ENCODE data around the gene RNF121. TPM values are rescaled to one million over a fixed set of nuclear protein-coding genes. Genes with fewer than 3 reads are reported as not detected.

RNF121 gene
- total RNA-seq, 2 experiments from 2014 or later = 24.6 to 28.1 TPM

DNA sequence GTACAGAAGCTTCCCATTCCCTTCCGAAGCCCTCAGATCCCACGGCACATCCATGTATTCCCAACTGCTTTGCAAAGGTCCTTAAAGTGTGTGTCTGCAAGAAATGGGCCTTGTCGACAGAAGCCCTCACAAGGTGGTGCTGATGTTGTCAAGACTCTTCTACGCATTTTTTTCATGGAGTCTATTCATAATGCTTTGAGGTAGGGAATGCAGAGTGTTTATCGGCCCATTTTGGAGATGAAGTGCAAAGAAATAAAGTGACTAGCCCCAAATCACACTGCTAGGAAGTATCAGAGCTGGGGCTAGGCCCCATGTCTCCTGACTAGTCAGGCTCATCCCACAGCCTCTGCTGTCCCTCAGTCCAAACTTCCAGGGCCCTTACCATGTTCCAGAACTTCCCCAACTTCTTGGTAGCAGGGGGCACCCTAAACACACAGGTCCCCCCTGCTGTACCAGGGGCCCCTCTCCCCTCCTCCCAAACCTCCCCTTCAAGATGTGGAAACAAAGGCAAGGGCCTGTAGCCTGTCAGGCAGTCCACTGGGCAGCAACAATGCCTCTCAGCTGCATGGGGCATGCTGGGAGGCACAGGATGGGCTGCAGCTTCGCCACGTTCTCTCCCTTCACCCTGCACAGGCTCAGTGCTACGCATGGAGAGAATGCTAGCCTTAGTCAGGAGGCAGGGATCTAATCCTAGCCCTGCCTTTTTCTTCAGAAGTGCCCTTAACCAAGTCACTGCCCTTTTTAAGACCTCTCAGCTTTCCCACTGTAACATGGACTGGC is 77.7 kb downstream of the RNF121 start:
- Histone ChIP-seq H3K9me3 (ENCODE audit: low read length) (no peaks in the 10 kb centered on the region), H4K20me1 (ENCODE audit: insufficient read depth, low read length) (no peaks in the 10 kb centered on the region), H3K4me3 (ENCODE audit: low read depth, low read length, poor library complexity, severe bottlenecking) (no peak overlapping the region), H2AFZ (ENCODE audit: low read length) (no peak overlapping the region), H3K36me3 (ENCODE audit: insufficient read depth, low read length) (peaks cover 88% of the 10 kb centered on the region), H3K9me2 (ENCODE audit: insufficient read depth, low read length) (no peaks in the 10 kb centered on the region), H3K4me2 (ENCODE audit: low read length) (no peak overlapping the region), H3K79me2 (ENCODE audit: insufficient read depth, low read depth, low read length) (no peaks in the 10 kb centered on the region), H3K4me1 (ENCODE audit: insufficient read depth, low read length, poor library complexity, severe bottlenecking) (no peaks in the 10 kb centered on the region), H3K27ac (ENCODE audit: low read depth, low read length, poor library complexity, severe bottlenecking) (no peak overlapping the region)
- ChIA-PET POLR2A (no interaction called here), CTCF (ENCODE audit: unreplicated experiment) (no interaction called here)
- intact Hi-C loops (cut with micrococcal nuclease; ENCODE audit: unreplicated experiment) = no loop called here
- DNase-seq (ENCODE audit: low spot score) = no peak
- BruUV-seq (replicated peaks) = no TSS peak
- TF ChIP-seq, protein P1, sequence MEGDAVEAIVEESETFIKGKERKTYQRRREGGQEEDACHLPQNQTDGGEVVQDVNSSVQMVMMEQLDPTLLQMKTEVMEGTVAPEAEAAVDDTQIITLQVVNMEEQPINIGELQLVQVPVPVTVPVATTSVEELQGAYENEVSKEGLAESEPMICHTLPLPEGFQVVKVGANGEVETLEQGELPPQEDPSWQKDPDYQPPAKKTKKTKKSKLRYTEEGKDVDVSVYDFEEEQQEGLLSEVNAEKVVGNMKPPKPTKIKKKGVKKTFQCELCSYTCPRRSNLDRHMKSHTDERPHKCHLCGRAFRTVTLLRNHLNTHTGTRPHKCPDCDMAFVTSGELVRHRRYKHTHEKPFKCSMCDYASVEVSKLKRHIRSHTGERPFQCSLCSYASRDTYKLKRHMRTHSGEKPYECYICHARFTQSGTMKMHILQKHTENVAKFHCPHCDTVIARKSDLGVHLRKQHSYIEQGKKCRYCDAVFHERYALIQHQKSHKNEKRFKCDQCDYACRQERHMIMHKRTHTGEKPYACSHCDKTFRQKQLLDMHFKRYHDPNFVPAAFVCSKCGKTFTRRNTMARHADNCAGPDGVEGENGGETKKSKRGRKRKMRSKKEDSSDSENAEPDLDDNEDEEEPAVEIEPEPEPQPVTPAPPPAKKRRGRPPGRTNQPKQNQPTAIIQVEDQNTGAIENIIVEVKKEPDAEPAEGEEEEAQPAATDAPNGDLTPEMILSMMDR (conservative IDR thresholded peaks at IDR 0.05; ENCODE audit: low read length) = no peak
- TF ChIP-seq EZH2phosphoT487 (IDR thresholded peaks at IDR 0.05; ENCODE audit: borderline replicate concordance, low read depth, low read length) = no peak

DNA sequence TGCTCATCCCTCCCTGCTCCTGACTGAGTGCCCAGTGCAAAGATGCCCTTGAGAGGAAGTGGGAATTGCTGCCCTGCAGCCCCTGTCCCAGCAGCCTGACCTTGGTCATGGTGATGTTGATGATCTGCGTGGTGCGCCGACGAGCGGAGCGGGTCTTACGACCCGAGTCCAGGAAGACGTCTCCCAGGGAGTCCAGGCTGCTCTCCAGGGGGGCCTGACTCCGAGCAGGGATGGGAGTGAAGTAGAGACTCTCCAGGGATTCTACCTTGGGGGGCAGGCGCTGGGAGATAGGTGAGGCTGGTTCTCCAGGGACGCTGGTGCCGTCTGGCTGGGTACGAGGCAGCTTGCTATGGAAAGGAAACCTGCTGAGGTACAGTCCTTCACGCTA is 78.2 kb downstream of the RNF121 start:
- Histone ChIP-seq H3K79me2 (ENCODE audit: insufficient read depth, low read depth, low read length) (no peaks in the 10 kb centered on the region), H3K4me2 (ENCODE audit: low read length) (no peak overlapping the region), H3K27ac (ENCODE audit: low read depth, low read length, poor library complexity, severe bottlenecking) (no peak overlapping the region), H3K36me3 (ENCODE audit: insufficient read depth, low read length) (peaks cover 88% of the 10 kb centered on the region), H3K9me3 (ENCODE audit: low read length) (no peaks in the 10 kb centered on the region), H3K4me1 (ENCODE audit: insufficient read depth, low read length, poor library complexity, severe bottlenecking) (no peaks in the 10 kb centered on the region), H3K9me2 (ENCODE audit: insufficient read depth, low read length) (no peaks in the 10 kb centered on the region), H3K4me3 (ENCODE audit: low read depth, low read length, poor library complexity, severe bottlenecking) (no peak overlapping the region), H4K20me1 (ENCODE audit: insufficient read depth, low read length) (no peaks in the 10 kb centered on the region), H2AFZ (ENCODE audit: low read length) (no peak overlapping the region)
- intact Hi-C loops (cut with micrococcal nuclease; ENCODE audit: unreplicated experiment) = no loop called here
- TF ChIP-seq, protein P1 (conservative IDR thresholded peaks at IDR 0.05; ENCODE audit: low read length) = no peak
- POLR2A ChIA-PET = no interaction called here
- no TSS peak for BruUV-seq (replicated peaks)
- CTCF ChIA-PET (ENCODE audit: unreplicated experiment) = no interaction called here
- no peak for DNase-seq (ENCODE audit: low spot score)

DNA sequence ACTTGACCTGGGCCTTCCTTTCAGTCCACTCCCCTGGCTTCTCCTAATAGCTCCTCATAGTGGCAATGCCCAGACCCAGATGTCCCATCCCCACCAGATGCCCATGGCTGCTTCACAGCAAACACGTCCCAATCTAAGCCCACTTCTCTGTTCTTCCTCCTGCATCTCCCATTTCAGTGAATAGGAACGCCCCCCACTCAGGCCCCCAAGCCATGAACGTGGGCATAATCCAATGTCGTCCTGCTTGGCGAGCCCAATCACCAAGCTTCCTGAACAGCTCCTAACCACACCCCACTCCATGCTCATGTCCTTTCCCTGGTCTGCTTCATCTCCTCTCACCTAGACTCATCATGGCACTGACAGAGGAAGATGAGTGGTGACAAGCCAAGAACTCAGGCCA is 78.7 kb downstream of the RNF121 start:
- Histone ChIP-seq H3K9me2 (ENCODE audit: insufficient read depth, low read length) (no peaks in the 10 kb centered on the region), H3K4me1 (ENCODE audit: insufficient read depth, low read length, poor library complexity, severe bottlenecking) (no peaks in the 10 kb centered on the region), H3K9me3 (ENCODE audit: low read length) (no peaks in the 10 kb centered on the region), H3K4me2 (ENCODE audit: low read length) (no peak overlapping the region), H3K27ac (ENCODE audit: low read depth, low read length, poor library complexity, severe bottlenecking) (no peak overlapping the region), H3K36me3 (ENCODE audit: insufficient read depth, low read length) (peaks cover 88% of the 10 kb centered on the region), H4K20me1 (ENCODE audit: insufficient read depth, low read length) (no peaks in the 10 kb centered on the region), H2AFZ (ENCODE audit: low read length) (no peak overlapping the region), H3K4me3 (ENCODE audit: low read depth, low read length, poor library complexity, severe bottlenecking) (no peak overlapping the region), H3K79me2 (ENCODE audit: insufficient read depth, low read depth, low read length) (no peaks in the 10 kb centered on the region)
- intact Hi-C loops (cut with micrococcal nuclease; ENCODE audit: unreplicated experiment) = no loop called here
- no peak for DNase-seq (ENCODE audit: low spot score)
- ChIA-PET CTCF (ENCODE audit: unreplicated experiment) (interaction anchor here (0.6 kb wide), 1 partner anchor 189 kb away, joined by 3 read pairs; no protein-coding TSS in a partner anchor), POLR2A (no interaction called here)
- no TSS peak for BruUV-seq (replicated peaks)
- TF ChIP-seq, protein P1 (conservative IDR thresholded peaks at IDR 0.05; ENCODE audit: low read length) = no peak
- no peak for TF ChIP-seq EZH2phosphoT487 (IDR thresholded peaks at IDR 0.05; ENCODE audit: borderline replicate concordance, low read depth, low read length)
